CD4-positive, alpha-beta T cell treated with Interleukin-6 for 4 hours (primary cell): ENCODE results near the gene GNA12.
"Not testable (repeated sequence)": the region's sequence is repeated elsewhere in the genome, so short reads cannot be mapped to it uniquely, and the experiment has no call there.

Source experiments
- DNase-seq: peaks from one replicate; pipeline ENCODE4 v3.0.0-alpha.2; 2020; ENCODE audit warnings: mixed read lengths

The GNA12 gene

DNA sequence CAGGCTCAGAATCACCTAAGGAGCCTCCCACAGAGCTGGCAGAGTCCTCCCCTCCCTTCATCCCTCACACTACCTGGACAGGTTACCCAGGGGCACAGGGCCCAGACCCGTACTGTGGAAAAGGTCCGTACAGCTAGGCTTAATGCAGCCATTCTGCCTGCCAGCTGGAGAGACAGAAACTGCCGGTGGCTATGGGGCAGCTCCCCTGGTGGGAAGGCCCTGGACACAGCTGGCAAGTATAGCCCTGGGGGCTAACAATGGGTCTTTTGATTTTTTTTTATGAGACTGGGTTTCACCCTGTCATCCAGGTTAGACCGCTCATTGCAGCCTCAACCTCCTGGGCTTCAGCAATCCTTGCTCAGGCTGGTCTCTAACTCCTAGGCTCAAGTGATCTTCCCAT, 68.3 kb downstream of the GNA12 start:
- DNase-seq = no peak

DNA sequence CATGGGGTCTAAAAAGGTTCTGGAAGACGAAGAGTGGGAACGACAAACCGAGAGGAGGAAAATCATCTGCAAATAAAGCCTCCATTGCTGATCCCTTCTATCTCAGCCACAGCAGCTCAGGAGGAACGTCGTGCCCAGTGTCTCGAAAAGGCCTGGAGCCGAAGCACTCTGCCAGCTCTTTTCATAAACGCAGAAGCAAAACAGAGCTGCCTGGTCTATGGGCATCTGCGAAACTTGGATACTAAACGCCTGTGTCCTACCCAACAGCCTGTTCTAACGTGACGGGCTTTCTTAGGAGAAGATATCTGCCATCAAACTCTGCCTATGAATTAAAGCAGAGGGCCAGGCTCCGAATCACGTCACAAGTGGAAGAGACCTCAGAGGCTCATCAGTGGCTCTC, 68.7 kb downstream of the GNA12 start:
- DNase-seq = no peak

DNA sequence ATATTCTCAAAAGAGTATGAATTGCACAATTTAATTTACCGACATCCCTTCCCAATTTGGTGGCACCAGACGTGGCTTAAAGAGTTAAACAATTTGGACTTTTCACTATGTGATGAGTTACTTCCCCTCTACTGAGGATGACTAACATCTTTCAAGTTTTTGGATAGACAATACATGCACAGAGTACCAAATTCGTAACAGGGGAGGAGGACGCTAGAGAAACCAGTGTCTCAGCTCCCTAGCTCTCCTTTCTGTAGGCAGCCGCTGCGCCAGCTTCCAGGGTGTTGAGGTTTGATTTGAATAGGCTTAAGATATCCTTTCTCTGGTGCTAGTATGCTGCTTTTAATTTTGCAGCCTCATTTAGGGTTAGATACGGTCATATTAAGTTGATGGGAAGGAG, 69.2 kb downstream of the GNA12 start:
- no peak for DNase-seq

DNA sequence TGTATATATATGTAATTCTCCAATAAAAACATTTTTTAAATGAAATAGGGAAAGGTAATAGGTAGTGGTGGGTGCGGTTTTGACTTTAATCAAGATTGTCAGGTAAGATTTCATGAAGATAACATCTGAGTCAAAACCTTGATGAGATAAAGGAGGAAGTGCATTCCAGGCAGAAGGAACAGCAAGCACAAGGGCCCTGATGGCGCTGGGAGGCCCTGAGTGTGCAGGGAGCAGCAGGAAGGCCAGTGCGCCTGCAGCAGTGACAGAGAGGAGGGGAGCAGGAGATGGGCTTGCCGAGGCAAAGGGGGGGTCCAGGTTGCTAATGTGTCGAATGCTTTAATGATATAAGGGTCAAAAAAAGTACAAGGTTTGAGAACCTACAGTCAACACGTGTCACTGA, 69.8 kb downstream of the GNA12 start:
- DNase-seq = no peak

DNA sequence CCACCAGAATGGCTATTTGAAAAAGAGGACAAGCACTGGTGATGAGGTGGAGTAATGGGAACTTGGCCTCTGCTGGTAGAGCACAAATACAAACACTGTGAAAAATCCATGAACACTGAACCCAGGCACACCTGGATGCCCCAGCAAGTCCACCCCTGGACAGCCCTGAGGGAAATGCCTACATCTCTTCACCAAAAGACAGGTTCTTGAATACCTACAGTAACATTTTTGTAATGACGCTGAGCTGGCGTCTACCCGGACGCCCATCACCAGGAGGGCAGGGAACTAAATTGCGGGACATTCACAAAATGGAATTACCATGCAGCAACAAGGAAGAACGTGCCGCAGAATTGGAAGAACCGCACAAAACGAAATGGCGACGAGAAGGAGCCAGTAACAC, 70.5 kb downstream of the GNA12 start:
- no peak for DNase-seq

DNA sequence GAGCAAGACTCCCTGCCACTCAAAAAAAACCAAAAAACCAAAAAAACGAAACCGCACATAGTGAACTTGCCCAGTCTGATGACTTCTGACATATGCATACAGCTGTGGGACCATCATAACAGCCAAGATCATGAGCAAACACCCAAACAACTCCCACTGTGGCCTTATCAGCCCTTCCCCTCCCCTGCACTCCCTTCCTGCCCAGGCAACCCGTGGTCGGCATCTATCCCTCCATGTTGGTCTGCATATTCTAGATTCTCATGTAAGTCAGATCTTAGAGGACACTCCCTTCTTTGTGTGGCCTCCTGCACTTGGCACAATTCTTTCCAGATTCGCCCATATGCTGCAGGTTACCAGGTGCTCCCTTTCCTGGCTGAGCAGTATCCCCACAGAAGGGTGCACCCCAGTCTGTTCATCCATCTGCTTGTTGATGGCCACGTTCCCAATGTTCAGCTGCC, 72.8 kb downstream of the GNA12 start:
- no peak for DNase-seq

DNA sequence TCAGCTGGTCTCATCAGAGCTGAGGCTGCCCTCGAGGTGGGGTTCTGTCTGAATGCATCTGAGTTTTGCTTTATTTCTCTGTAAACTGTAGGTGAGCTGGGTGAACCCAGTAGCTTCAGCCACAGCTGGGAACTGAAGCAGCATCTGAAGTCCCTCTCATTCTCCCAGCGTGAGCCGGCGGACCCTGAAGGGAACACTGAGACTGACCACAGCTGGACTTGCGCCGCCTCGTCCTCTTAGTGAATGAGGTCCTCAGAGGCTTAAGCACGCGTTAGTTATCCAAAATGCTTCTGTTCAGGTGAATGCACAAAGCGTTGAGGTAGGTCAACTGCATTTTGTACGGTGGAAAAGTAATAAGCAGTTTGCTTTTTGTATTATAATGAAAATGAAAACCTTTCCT, 79.5 kb downstream of the GNA12 start:
- DNase-seq = no peak

DNA sequence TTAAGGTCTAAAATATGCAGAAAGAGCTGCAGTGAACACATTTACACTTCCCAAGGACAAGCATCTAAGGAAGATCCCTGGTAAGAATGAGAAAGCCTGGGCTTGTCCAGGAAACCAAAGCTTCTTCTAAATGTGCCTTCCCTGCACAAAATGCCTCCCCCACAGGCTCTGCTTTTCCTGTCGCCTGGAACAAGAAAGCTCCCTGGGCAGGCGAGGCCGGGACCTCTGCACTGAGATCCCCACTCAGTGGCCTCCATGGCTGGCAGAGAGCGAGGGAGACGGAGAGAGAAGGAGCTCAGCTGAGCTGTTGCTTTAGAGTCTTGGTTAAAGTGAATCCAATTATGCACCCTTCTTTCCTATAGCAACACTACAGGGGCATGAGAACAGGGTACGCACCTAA, 80.5 kb downstream of the GNA12 start:
- DNase-seq = no peak

DNA sequence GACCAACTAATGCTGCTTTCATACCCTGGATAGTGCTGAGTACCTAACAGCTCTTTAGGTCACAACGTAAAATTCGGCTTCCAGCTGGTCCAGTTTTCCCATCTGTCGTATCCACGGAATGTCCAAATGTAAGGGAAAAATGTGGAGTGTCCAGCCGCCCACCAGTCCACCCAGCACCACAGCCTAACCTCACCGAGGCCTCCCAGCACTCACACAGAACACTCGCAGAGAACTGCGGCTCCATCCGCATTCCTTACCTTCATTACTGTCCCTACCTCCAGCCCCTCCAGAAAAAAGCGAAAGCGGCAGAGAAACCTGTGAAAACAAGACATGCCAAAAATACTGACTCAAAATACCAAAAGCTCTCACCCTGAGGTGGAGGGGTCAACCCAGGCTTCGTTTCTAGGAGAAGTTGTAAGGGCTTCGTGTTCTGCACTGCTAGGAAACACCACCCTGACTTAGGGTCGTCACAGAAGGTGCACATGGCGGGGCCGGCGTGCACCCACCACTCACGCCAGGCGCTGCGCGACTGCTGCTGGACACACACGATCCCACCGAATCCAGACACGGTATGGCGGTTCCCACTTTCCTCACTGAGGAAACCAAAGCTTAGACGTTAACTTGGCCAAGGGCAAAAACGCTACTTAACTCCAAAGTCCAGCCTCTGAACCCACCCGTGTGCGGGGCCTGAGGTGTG, 82.2 kb downstream of the GNA12 start:
- no peak for DNase-seq

DNA sequence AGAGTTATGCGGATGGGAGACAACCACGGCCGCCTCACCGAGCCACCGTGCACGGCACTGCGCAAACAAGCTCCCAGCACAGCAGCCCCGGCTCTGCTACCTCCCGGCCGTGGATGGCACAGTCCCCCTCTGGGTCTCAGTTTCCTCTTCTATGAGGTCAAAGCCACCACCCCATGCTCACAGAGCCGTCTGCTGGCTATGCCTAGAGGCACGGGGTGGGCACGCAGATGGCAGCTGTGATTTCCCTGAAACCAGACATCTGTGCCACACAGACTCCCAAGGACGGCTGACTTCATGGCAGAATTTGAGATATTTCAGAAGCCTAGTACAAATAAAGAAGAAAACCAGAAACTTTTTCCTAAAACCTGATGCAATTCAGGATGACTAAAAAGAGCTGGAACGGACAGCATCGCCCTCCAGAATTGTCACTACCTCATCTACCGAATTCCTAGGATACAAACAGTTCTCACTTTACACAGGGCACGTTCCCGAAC, 82.9 kb downstream of the GNA12 start:
- DNase-seq = no peak

DNA sequence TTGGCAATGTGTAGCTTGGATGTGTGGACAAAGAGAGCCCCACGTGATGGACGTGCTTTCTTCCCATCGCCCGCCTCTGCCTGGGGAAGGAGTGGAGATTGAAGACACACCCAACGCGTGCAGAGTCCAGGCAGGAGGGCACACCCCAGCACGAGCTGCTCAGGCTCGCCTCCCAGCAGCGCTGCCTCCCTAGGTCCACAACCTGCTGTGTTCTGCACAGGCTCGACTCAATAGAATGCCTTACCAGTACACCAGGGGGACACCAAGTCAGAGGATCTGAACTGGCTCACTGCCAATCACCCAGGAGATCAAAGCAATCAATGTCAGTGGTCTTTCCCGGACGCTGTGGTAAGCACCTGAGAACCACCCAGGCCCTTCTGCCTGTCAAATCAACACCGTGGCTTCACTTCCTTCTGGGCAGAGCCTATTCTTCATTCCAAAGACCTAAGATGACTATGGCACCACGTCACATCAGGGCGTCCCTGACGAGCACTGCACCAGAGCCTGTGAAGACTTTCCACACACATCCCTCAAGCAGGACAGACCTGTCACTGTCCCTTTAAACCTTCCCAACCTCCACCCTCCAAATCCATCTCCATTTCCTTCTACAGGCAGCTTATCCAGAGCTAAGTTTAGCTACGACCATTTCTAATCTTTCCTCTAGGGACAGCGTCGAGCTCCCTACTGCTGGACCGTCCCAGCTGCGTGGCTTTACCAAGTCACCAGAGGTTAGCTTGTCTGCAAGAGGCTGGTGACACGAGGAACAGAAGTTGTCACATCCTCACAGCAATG, 83.8 kb downstream of the GNA12 start:
- no peak for DNase-seq

DNA sequence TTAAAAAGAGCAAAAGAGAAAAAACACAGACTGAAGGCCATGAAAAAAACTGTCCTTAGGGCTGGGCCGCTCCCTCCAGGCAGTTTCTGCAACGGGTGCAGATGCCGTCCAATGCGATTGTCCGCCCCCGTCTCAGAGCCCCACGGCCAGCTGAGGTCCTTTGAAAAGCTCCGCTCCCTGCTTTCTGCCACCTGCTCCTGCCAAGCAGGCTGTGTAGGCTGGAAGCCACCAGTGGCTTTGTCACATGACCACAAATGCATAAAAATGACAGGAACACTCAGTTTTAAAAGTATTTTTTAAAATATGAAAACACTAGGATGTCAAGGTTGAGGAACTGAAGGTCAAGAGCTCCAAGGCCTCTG, 84.4 kb downstream of the GNA12 start:
- DNase-seq = no peak

DNA sequence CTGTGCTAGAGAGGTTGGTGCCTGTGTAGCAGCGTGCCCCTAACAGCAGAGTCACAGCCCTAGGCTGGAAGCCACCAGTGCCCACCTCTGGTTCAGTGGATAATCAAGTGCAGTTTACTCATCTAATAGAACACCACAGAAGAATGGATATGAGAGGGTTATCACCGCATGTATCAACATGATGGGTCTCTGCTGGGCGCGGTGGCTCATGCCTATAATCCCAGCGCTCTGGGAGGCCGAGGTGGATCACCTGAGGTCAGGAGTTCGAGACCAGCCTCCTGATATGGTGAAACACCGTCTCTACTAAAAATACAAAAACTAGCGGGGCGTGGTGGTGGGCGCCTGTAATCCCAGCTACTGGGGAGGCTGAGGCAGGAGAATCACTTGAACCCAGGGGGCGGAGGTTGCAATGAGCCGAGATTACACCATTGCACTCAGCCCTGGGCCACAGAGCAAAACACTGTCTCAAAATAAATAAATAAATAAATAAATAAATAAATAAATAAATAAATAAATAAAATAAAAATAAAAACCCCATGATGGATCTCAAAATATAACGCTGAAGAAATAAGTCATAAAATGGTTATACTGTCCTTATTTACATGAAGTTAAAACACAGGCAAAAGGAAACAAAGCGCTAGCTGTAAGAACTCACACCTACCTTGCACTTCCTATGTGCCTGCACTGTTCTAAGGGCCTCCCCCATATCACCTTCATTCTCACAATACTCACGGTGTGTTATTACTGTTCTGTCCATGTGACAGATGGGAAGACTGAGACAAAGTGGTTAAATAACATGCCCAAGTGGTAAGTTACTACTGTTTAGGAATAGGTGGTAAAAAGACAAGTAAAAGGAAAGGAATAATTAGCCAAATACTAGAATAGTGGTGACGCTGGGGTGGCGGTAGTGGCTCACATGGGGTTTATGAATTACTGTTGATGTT, 85.2 kb downstream of the GNA12 start:
- no peak for DNase-seq

DNA sequence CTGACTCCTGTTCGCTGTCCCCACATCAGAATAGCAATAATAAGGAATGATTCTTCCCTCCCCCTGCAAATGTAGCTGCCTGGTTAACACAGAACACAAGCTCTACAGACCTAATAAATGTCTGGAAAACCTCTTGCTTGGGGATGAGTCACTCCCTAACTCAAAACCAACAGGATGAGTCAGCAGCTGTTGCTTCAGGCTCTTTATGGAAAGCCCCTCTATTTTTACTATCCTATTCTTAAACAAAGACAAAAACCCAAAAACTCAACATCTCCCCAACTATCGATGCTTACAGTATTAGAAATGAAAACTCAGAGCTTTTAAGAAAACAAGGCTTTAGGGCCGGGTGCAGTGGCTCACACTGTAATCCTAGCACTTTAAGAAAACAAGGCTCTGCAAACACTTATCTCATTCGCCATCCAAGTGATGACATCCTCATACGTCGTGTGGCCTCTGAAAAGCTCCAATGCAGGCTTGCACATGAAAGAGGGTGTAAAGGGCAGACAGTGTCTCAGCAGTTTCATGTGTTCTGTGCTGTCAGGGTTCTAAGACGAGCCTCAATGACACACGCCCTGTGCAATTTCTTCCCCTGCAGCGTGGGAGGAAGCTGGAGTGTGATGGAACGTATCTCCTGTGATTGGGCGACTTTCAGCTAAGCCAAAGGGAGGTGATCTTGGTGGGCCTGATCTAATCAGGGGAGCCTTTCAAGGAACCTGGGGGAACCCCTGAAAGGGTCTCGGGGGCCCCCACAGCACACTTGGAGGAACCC, 86.0 kb downstream of the GNA12 start:
- peak; percentile 55 for DNase-seq

DNA sequence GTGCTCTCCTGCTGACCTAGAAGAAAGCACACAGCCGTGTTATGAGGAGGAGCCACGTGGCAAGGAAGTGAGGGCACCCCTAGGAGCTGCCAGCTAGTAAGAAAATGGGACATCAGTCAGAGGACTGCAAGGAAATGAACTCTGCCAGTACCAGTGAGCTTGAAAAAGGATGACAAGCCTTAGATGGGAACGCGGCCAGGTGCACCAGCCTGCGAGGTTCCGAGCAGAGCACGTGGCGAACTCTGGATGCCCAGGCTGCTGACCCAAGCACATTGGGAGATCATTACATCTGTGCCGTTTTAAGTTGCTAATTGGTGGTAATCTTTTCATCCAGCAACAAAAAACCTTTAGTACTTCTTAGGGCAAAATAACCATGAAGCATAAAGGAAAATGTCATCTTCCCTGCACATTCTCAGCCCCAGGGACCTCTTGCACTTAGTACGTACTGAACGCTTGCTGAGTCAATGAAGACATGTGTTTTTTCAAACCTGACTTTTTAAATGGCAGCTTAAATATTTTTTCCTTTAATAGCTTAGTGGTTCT, 86.7 kb downstream of the GNA12 start:
- no peak for DNase-seq

DNA sequence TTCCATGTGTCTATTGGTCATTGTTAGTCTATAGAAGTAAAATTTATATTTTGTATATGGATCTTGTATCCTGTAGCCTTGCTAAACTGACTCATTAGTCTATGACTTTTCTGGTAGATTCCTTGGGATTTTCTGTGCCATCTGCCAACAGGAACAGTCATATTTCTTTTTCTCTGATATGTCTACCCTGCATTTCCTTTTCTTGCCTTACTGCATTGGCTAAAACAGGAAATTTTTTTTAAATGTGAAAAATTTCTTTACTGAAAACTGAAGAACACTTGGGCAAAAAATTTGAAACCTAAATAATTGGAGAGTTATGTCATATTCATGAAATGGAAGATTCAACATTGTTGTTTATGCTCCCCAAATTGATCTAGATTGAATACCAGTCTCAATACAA, 88.6 kb downstream of the GNA12 start:
- DNase-seq = no peak

DNA sequence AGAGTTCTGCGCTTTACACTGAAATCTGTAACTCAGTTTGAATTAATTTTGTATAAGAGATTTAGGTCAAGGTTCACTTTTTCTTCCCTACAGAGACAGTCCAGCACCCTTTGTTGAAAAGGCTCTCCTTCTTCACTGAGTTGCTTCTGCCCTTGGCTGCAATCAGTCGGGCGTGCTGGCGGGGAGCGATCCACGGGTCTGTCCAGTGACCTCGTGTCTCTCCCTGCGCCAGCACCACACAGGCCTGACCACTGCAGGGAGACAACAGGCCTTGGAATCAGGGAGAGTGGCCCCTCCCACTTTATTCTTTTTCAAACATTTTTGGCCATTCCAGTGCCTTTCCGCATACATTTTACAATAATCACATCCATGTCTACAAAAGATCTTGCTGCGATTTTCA, 89.2 kb downstream of the GNA12 start:
- no peak for DNase-seq

DNA sequence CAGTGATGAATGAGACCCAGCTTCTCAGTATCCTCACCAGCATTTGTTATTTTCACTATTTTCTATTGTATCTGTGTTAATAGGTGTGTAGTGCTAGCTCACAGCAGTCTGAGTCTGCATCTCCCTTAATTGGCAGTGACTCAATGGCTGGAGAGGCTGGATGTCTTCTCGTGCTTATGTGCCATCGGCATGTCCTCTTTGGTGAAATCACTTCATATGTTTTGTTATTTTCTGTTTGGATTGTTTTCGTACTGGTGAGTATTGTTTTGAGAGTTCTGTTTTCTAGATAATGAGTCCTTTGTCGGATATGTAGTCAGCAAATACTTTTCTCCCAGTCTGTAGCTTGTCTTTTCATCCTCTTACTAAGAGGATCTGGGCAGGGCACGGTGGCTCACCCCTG, 90.0 kb downstream of the GNA12 start:
- no peak for DNase-seq

DNA sequence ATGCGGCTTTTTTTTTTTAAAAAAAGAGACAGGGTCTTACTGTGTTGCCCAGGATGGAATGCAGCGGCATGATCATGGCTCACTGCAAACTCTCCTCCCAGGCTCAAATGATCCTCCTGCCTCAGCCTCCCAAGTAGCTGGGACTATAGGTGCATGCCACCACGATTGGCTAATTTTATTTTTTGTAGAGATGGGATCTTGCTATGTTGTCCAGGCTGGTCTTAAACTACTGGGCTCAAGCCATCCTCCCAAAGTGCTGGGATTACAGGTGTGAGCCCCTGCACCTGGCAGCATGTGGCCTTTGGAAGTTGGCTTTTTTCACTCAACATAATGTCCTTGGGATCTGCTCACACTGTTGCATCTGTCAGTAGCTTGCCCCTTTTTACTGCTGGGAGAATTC, 91.0 kb downstream of the GNA12 start:
- no peak for DNase-seq

DNA sequence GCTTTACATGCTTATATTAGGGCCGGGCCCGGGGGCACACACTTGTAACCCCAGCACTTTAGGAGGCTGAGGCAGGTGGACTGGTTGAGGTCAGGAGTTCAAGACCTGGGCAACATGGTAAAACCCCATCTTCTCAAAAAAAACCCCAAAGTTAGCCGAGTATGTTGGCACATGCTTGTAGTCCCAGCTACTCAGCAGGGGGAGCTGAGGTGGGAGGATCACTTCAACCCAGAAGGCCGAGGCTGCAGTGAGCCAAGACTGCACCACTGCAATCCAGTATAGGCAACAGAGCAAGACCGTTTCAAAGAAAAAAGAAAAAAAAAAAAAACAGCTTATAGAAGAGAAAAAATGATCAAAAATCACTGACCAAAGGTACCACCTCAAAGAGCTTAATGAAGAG, 93.0 kb downstream of the GNA12 start:
- no peak for DNase-seq

DNA sequence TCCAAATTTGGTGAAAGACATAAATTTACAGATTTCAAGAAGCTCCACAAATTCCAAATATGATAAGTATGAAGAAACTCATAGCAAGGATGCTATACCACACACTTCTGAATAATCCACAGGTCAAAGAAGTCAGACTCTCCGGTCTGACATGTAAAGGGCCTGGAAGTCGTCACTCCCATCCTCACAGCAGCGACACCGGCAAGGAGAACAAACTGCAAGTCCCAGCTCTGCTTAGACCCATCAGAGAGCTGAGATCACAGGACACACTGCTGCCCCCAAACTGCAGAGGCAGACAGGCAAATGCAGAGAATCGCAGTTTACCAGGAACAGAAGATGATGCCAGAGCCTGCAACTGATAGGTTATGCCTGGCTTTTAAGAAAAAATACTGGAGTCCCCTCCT, 94.1 kb downstream of the GNA12 start:
- no peak for DNase-seq

DNA sequence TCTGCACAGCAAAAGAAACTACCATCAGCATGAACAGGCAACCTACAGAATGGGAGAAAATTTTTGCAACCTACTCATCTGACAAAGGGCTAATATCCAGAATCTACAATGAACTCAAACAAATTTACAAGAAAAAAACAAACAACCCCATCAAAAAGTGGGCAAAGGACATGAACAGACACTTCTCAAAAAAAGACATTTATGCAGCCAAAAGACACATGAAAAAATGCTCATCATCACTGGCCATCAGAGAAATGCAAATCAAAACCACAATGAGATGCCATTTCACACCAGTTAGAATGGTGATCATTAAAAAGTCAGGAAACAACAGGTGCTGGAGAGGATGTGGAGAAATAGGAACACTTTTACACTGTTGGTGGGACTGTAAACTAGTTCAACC, 95.4 kb downstream of the GNA12 start:
- DNase-seq = not testable (repeated sequence)
